ENCODE data around the gene PDIK1L. TPM values are rescaled to one million over a fixed set of nuclear protein-coding genes. Genes with fewer than 3 reads are reported as not detected.

The PDIK1L gene
- total RNA-seq, 1 experiment from 2014 or later, result 7.6 TPM

- Histone ChIP-seq H3K27me3 (ENCODE audit: insufficient read depth, low read depth) (no peaks in the 10 kb centered on the region), H3K4me1 (replicated peaks; ENCODE audit: insufficient read depth) (peaks cover 7% of the 10 kb centered on the region; the same call in 1 of the 2 replicates), H3K4me3 (no peak overlapping the region), H3K27ac (no peak overlapping the region), H2AFZ (no peak overlapping the region), H3K9me3 (ENCODE audit: insufficient read depth, low read depth) (no peaks in the 10 kb centered on the region), H3F3A (ENCODE audit: insufficient read depth, low read depth) (no peaks in the 10 kb centered on the region), H3K4me2 (no peak overlapping the region), H3K9me2 (ENCODE audit: insufficient read depth) (no peaks in the 10 kb centered on the region), H3K79me2 (ENCODE audit: low read depth) (no peaks in the 10 kb centered on the region), H3K36me3 (ENCODE audit: low read depth) (no peaks in the 10 kb centered on the region), H4K20me1 (ENCODE audit: insufficient read depth) (no peaks in the 10 kb centered on the region)
- no peak for TF ChIP-seq EZH2 (IDR thresholded peaks at IDR 0.05; ENCODE audit: low read depth)
- TF ChIP-seq CTCF (conservative IDR thresholded peaks at IDR 0.05), result no peak
- ChIA-PET CTCF (no interaction called here), POLR2A (ENCODE audit: unreplicated experiment) (no interaction called here)
- no peak for DNase-seq
- intact Hi-C loops (cut with micrococcal nuclease; ENCODE audit: unreplicated experiment), result no loop called here
- no TSS peak for BruUV-seq (replicated peaks)
These were observed 44.8 kb upstream of the PDIK1L start for GRCh38 chr1:26066857-26067256.

GRCh38 chr1:26067432-26067911 is 44.2 kb upstream of the PDIK1L start, which contains the start of gene TRIM63:
TRIM63 (minus strand) TSS chr1:26067630; CDS start chr1:26067494, 136 bp downstream.
- H3K9me2 ChIP-seq (ENCODE audit: insufficient read depth), result no peaks in the 10 kb centered on the region
- POLR2A ChIA-PET (ENCODE audit: unreplicated experiment), result no interaction called here
- intact Hi-C loops (cut with micrococcal nuclease; ENCODE audit: unreplicated experiment), result no loop called here
- H3K9me3 ChIP-seq (ENCODE audit: insufficient read depth, low read depth), result no peaks in the 10 kb centered on the region
- no peak within 1 kb of the TSS for H3K27ac ChIP-seq
- CTCF ChIA-PET, result no interaction called here
- no peak within 1 kb of the TSS for H3K4me2 ChIP-seq
- DNase-seq, result no peak
- H3K27me3 ChIP-seq (ENCODE audit: insufficient read depth, low read depth), result no peaks in the 10 kb centered on the region
- TF ChIP-seq EZH2 (IDR thresholded peaks at IDR 0.05; ENCODE audit: low read depth) (no peak), CTCF (conservative IDR thresholded peaks at IDR 0.05) (no peak)
- H3K79me2 ChIP-seq (ENCODE audit: low read depth), result no peaks in the 10 kb centered on the region
- no peaks in the 10 kb centered on the region for H3F3A ChIP-seq (ENCODE audit: insufficient read depth, low read depth)
- H3K36me3 ChIP-seq (ENCODE audit: low read depth), result no peaks in the 10 kb centered on the region
- H4K20me1 ChIP-seq (ENCODE audit: insufficient read depth), result no peaks in the 10 kb centered on the region
- peaks cover 7% of the 10 kb centered on the region; the same call in 1 of the 2 replicates for H3K4me1 ChIP-seq (replicated peaks; ENCODE audit: insufficient read depth)
- BruUV-seq (replicated peaks), result no TSS peak
- H3K4me3 ChIP-seq, result no peak within 1 kb of the TSS
- H2AFZ ChIP-seq, result no peak within 1 kb of the TSS

GRCh38 chr1:26069941-26070295 is 41.7 kb upstream of the PDIK1L start:
- H3F3A ChIP-seq (ENCODE audit: insufficient read depth, low read depth), result no peaks in the 10 kb centered on the region
- H3K9me2 ChIP-seq (ENCODE audit: insufficient read depth), result no peaks in the 10 kb centered on the region
- H3K79me2 ChIP-seq (ENCODE audit: low read depth), result no peaks in the 10 kb centered on the region
- no peaks in the 10 kb centered on the region; the same call in 1 of the 2 replicates for H3K4me1 ChIP-seq (replicated peaks; ENCODE audit: insufficient read depth)
- ChIA-PET POLR2A (ENCODE audit: unreplicated experiment) (no interaction called here), CTCF (no interaction called here)
- TF ChIP-seq EZH2 (IDR thresholded peaks at IDR 0.05; ENCODE audit: low read depth), result no peak
- TF ChIP-seq CTCF (conservative IDR thresholded peaks at IDR 0.05), result no peak
- H3K4me3 ChIP-seq, result no peak overlapping the region
- H3K27ac ChIP-seq, result no peak overlapping the region
- H3K9me3 ChIP-seq (ENCODE audit: insufficient read depth, low read depth), result no peaks in the 10 kb centered on the region
- DNase-seq, result no peak
- no peaks in the 10 kb centered on the region for H4K20me1 ChIP-seq (ENCODE audit: insufficient read depth)
- intact Hi-C loops (cut with micrococcal nuclease; ENCODE audit: unreplicated experiment), result no loop called here
- no TSS peak for BruUV-seq (replicated peaks)
- H2AFZ ChIP-seq, result no peak overlapping the region
- H3K36me3 ChIP-seq (ENCODE audit: low read depth), result no peaks in the 10 kb centered on the region
- no peak overlapping the region for H3K4me2 ChIP-seq
- no peaks in the 10 kb centered on the region for H3K27me3 ChIP-seq (ENCODE audit: insufficient read depth, low read depth)
